ENCODE measurements around the gene HCLS1. TPM values are rescaled to one million over a fixed set of nuclear protein-coding genes. Genes with fewer than 3 reads are reported as not detected.
"Not testable (repeated sequence)": the region's sequence is repeated elsewhere in the genome, so short reads cannot be mapped to it uniquely, and the experiment has no call there.

Gene HCLS1
- total and polyA plus RNA-seq, 5 donors from 2014 or later = 345 to 564 (median 470) TPM

DNA sequence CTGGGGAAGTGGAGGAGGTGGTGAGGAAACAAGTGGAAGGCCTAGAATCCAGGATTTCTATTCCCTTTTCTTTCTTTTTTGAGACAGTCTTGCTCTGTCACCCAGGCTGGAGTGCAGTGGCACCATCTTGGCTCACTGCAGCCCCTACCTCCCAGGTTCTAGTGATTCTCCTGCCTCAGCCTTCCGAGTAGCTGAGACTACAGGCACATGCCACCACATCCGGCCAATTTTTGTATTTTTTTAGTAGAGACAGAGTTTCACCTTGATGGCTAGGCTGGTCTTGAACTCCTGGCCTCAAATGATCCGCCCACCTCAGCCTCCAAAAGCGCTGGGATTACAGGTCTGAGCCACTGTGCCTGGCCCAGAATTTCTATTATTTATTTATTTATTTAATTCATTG, 66.9 kb downstream of the HCLS1 start:
- H3K4me3 Mint-ChIP-seq; H3K9me3 Mint-ChIP-seq; DNase-seq; H3K27ac ChIP-seq (ENCODE audit: insufficient read depth, low read length, poor library complexity, severe bottlenecking); ATAC-seq (ENCODE audit: low read depth in 2 of 2); H3K9me3 ChIP-seq (ENCODE audit: control insufficient read depth in 2 of 2, low read length in 2 of 2); H3K27me3 ChIP-seq (ENCODE audit: control insufficient read depth, insufficient read depth, low read length); H3K4me1 ChIP-seq (ENCODE audit: control insufficient read depth, insufficient read depth, low read length, poor library complexity, severe bottlenecking); H3K27me3 Mint-ChIP-seq; H3K36me3 Mint-ChIP-seq; H3K36me3 ChIP-seq (ENCODE audit: control insufficient read depth, insufficient read depth, low read length); H3K27ac Mint-ChIP-seq; H3K4me1 Mint-ChIP-seq; H3K4me3 ChIP-seq (ENCODE audit: low read depth, low read length): not testable (repeated sequence)

DNA sequence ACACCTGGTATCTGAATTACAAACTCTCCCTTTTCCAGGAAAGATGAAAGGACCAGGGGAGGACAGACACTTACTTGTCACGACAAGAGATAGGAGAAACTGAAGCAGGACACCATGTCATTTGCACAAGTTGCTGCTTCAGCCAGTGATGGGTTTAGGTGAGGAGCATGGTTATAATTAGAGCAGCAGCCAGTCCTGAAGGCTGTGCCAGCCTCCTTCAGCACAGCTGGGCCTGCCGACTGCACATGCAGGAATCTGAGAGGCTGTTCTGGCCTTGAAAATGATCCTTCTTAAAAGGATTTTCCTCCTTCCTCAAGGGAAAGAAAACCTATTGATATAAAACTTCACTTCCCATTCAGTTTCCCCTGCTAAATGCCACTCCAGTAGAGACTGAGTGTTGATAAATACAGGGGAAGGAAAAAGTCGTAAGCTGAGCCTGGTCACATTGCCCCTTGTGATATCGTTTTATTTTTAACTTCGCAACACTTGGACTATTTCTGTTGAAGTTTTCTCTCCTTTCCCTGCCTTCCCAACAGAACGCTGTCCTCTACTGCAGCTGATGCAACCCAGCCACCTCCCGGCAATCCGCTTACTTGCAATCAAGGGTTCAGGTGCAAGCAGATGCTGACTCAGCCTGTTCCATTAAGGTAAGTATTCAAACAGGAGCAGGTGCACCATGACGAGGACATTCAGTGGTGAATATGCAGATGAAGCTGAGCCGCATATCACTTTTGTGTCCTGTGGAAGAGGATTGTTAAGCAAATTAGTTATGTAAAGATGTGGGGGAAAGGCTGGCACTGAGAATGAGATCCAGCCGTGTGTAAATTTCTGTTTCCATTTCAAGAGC, 67.6 kb downstream of the HCLS1 start, which contains the start of gene FBXO40:
TSS of gene FBXO40 (plus strand) at position 524 of the 847 bp plus-strand sequence. CDS start 27,197 bp downstream, outside the sequence.
- H3K4me3 ChIP-seq (ENCODE audit: low read depth, low read length) = no peak within 1 kb of the TSS
- Mint-ChIP-seq H3K4me1 (peaks cover 0 to 2% (median 0%) of the 10 kb centered on the region in 4 donors), H3K4me3 (no peak within 1 kb of the TSS), H3K36me3 (no peaks in the 10 kb centered on the region), H3K9me3 (peaks cover 0 to 1% (median 0%) of the 10 kb centered on the region in 7 donors), H3K27ac (no peak within 1 kb of the TSS), H3K27me3 (peaks cover 8% of the 10 kb centered on the region)
- ATAC-seq (ENCODE audit: low read depth in 2 of 2) = no peak
- no peak within 1 kb of the TSS for H3K27ac ChIP-seq (ENCODE audit: insufficient read depth, low read length, poor library complexity, severe bottlenecking)
- no peaks in the 10 kb centered on the region for H3K36me3 ChIP-seq (ENCODE audit: control insufficient read depth, insufficient read depth, low read length)
- H3K4me1 ChIP-seq (ENCODE audit: control insufficient read depth, insufficient read depth, low read length, poor library complexity, severe bottlenecking) = no peaks in the 10 kb centered on the region
- no peak for DNase-seq
- H3K27me3 ChIP-seq (ENCODE audit: control insufficient read depth, insufficient read depth, low read length) = no peaks in the 10 kb centered on the region
- H3K9me3 ChIP-seq (ENCODE audit: control insufficient read depth in 2 of 2, low read length in 2 of 2) = no peaks in the 10 kb centered on the region

GRCh38 chr3:121584418-121584817, 76.3 kb downstream of the HCLS1 start:
- ATAC-seq (ENCODE audit: low read depth in 2 of 2) (no peak), DNase-seq (no peak)
- peaks cover 26% of the 10 kb centered on the region for H3K27me3 Mint-ChIP-seq
- H3K4me1 Mint-ChIP-seq = no peaks in the 10 kb centered on the region
- no peaks in the 10 kb centered on the region for H3K36me3 Mint-ChIP-seq
- Histone ChIP-seq H3K9me3 (ENCODE audit: control insufficient read depth in 2 of 2, low read length in 2 of 2) (no peaks in the 10 kb centered on the region), H3K4me3 (ENCODE audit: low read depth, low read length) (no peak overlapping the region), H3K4me1 (ENCODE audit: control insufficient read depth, insufficient read depth, low read length, poor library complexity, severe bottlenecking) (no peaks in the 10 kb centered on the region), H3K27me3 (ENCODE audit: control insufficient read depth, insufficient read depth, low read length) (no peaks in the 10 kb centered on the region), H3K27ac (ENCODE audit: insufficient read depth, low read length, poor library complexity, severe bottlenecking) (no peak overlapping the region), H3K36me3 (ENCODE audit: control insufficient read depth, insufficient read depth, low read length) (no peaks in the 10 kb centered on the region)
- no peak overlapping the region for H3K27ac Mint-ChIP-seq
- H3K9me3 Mint-ChIP-seq = peaks cover 0 to 2% (median 0%) of the 10 kb centered on the region in 7 donors
- no peak overlapping the region for H3K4me3 Mint-ChIP-seq

- H3K4me3 Mint-ChIP-seq = no peak overlapping the region
- H3K4me3 ChIP-seq (ENCODE audit: low read depth, low read length) = no peak overlapping the region
- DNase-seq (no peak), ATAC-seq (ENCODE audit: low read depth in 2 of 2) (no peak)
- H3K4me1 ChIP-seq (ENCODE audit: control insufficient read depth, insufficient read depth, low read length, poor library complexity, severe bottlenecking) = no peaks in the 10 kb centered on the region
- no peaks in the 10 kb centered on the region for H3K36me3 ChIP-seq (ENCODE audit: control insufficient read depth, insufficient read depth, low read length)
- peaks cover 28% of the 10 kb centered on the region for H3K27me3 Mint-ChIP-seq
- H3K9me3 Mint-ChIP-seq = peaks cover 0 to 2% (median 0%) of the 10 kb centered on the region in 7 donors
- H3K36me3 Mint-ChIP-seq = no peaks in the 10 kb centered on the region
- H3K4me1 Mint-ChIP-seq = no peaks in the 10 kb centered on the region
- no peak overlapping the region for H3K27ac ChIP-seq (ENCODE audit: insufficient read depth, low read length, poor library complexity, severe bottlenecking)
- H3K27me3 ChIP-seq (ENCODE audit: control insufficient read depth, insufficient read depth, low read length) = no peaks in the 10 kb centered on the region
- H3K27ac Mint-ChIP-seq = no peak overlapping the region
- H3K9me3 ChIP-seq (ENCODE audit: control insufficient read depth in 2 of 2, low read length in 2 of 2) = no peaks in the 10 kb centered on the region
These were observed 79.0 kb downstream of the HCLS1 start for GRCh38 chr3:121581691-121582090.

Other genes with a start within 250 kb of the HCLS1 start
- gene POLQ, start 114.9 kb downstream of the HCLS1 start, total RNA-seq = 0.72 TPM
- gene POLQ, start 114.9 kb downstream of the HCLS1 start, polyA plus RNA-seq = under 1 TPM; 0.10 to 0.64 (median 0.25) TPM
- not detected for gene ARGFX, start 93.0 kb downstream of the HCLS1 start, total RNA-seq
- gene ARGFX, start 93.0 kb downstream of the HCLS1 start, polyA plus RNA-seq = not detected
- gene FBXO40, start 67.5 kb downstream of the HCLS1 start, total RNA-seq = not detected
- under 1 TPM in 2 of 4 donors, not detected in 2; 0.18 to 0.24 TPM for gene FBXO40, start 67.5 kb downstream of the HCLS1 start, polyA plus RNA-seq
- 51.7 TPM for gene GOLGB1, start 88.8 kb upstream of the HCLS1 start, total RNA-seq
- 1 to 10 TPM; 3.2 to 6.8 (median 3.9) TPM for gene GOLGB1, start 88.8 kb upstream of the HCLS1 start, polyA plus RNA-seq
- gene IQCB1, start 174.2 kb upstream of the HCLS1 start, total RNA-seq = 46.8 TPM
- gene IQCB1, start 174.2 kb upstream of the HCLS1 start, polyA plus RNA-seq = 10 to 100 TPM; 16.2 to 23.1 (median 20.9) TPM
- gene EAF2, start 174.3 kb upstream of the HCLS1 start, total RNA-seq = 5.7 TPM
- gene EAF2, start 174.3 kb upstream of the HCLS1 start, polyA plus RNA-seq = 10 to 100 TPM in 1 of 4 donors, 1 to 10 TPM in 3; 8.1 to 15.2 (median 9.1) TPM
- 1.8 TPM for gene SLC15A2, start 233.5 kb upstream of the HCLS1 start, total RNA-seq
- under 1 TPM in 2 of 4 donors, not detected in 2; 0.13 to 0.67 TPM for gene SLC15A2, start 233.5 kb upstream of the HCLS1 start, polyA plus RNA-seq

All from CD4-positive, CD25-positive, alpha-beta regulatory T cell (primary cell).